Posterior cingulate gyrus (tissue), 11 donors: ENCODE data around the gene B4GALT5.

ENCODE experiments used
- DNase-seq, 10 donors: peaks; one replicate each; pipeline versions ENCODE4 v3.0.0 to v3.0.0-alpha.2; 2020 to 2021; ENCODE audit warnings: mixed read lengths in 3 of 10
- intact Hi-C: fragments of 100-400 bp; cut with DNase I; formaldehyde crosslinking; loops from one replicate; pipeline ENCODE4 v1.15.1; 2023

Gene B4GALT5

DNA sequence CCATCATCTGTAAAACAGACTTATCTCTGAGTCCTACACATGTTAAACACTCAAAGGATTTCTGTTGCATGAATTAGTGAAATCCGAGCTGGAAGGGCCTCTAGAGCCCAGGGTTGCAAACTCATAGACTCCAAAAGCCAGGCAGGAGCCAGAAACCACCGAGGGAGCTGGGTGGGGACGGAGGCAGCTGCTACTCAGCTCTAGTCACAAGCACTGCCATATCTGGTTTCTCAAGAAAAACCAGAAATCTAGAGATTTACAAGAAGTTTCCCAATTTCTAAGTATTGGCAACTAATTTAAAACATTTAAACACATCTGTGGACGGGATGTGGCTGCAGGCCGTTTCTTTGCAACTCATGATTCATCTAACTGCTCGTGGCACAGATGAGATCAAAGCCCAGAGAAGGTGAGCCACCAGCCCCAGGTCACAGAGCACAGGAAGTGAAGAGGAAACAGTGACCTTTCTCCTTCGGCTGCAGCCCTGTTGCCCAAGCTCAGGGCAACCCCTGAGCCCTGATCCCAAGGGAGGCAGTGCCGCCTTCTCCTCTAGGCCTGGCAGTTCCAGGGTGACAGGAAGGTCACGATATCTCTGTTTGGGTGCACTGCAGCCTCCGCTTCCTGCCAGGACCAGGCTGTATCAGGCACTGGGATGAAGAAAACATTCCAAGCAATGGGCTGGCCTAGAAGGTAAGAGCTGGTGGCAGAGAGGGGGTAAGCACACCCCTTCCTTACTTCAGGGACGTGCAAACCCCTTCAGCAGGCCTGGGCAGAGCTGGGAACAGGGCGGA lies 119.3 kb downstream of the B4GALT5 start:
- intact Hi-C loops, result no loop called here
- DNase-seq, result peak in 1 of 10 donors; percentile 46

DNA sequence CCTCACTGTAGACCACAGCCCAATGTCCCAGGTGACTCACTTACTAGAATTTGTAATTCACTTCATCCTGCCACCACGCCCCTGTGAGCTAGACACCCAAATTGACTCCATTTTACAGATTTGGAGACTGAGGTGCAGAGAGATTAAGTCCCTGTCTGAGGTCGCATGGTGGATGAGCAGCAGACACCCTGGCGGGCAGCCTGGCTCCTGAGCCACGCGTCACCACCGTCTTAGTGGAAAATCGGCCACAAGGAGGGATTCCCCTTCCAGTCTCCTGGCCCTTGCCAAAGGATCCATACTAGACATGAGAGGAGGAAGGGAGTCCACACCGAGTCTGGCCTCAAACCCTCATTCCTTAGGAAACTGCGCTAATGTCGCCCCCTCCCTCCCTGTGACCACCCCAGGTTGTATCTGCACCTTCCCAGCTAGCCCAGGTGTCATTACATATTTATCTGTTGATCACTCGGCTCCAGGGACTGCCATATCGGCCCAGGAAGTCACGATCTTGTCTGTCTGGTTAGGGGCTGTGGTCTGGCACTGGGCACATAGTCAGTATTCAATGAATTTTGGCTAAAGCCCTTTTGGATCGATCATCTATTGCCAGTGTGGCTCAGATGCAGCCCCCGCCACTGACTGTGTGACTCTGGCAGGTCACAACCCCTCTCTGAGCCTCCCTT lies 120.1 kb downstream of the B4GALT5 start:
- intact Hi-C loops, result no loop called here
- DNase-seq, result no peak

DNA sequence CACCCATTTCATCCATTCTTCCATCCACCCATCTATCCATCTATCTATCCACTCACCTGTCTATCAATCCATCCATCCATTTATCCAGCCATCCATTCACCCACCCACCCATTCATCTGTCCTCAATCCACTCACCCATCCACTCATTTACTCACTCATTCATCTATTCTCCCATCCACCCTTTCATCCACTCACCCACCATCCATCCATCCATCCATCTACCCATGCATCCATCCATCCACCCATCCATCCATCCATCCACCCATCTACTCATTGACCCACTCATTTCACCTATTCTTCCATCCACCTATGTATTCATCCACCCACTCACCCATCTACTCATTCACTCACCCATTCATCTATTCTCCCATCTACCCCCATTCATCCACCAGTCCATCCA lies 121.6 kb downstream of the B4GALT5 start:
- DNase-seq, result peak in 1 of 10 donors; percentile 4
- intact Hi-C loops, result no loop called here

DNA sequence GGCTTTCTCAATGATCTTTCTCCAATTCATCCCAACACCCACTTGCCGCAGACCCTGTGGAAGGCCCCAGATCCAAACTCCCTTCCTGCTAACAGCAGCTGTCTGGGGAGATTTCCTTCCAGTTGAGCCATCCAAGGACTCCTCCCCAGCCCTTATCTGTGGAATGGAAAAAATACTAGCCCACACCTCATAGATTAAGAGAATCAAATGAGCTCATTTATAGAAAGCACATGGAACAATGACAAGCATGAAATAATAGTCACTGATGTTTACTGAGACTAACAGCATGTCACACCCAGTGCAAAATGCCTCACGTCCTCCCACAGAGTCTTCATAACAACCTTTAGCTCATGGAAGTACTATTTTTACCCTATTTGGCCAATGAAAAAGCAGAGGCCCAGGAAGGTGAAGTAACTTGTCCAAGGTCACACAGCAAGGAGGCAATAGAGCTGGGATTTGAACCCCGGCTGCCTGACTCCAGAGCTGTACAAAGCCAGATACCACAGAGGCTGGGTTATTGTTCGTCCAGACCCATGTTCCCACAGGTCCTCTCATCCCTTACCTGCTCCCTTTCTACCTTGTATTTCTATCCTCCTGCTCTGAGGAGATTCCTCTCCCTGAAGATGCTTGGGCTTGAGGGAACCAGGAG lies 122.3 kb downstream of the B4GALT5 start:
- intact Hi-C loops, result no loop called here
- DNase-seq, result peak in 1 of 10 donors; percentile 12

DNA sequence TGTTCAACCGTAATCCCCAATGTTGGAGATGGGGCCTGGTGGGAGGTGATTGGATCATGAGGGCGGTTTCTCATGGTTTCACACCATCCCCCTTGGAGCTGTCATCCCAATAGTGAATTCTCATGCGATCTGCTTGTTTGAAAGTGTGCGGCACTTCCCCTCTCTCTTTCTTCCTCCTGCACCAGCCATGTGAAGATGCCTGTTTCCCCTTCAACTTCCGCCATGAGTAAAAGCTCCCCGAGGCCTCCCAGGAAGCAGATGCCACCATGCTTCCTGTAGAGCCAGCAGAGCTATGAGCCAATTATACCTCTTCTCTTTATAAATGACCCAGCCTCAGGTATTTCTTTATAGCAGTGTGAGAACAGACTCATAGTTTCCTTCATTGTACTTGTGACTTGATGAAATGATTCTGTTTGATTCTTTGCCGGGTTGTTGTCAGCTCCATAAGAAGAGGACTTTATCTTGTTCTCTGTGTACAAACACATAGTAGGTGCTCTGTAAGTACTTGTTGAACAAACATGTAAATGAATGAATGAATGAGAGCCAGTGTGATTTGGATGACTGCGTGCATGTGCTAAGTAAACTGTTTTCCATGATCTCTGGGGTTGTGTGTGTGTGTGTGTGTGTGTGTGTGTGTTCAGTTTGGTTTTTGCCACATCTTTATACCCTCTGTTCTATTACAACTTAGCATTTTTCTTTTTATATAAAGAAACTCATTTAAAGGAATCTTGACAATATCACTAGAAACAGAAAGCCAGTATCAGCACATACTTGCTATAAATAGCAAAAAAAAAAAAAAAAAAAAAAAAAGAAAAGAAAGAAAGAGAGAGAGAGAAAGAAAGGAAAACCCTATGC lies 123.3 kb downstream of the B4GALT5 start:
- intact Hi-C loops, result no loop called here
- no peak for DNase-seq

DNA sequence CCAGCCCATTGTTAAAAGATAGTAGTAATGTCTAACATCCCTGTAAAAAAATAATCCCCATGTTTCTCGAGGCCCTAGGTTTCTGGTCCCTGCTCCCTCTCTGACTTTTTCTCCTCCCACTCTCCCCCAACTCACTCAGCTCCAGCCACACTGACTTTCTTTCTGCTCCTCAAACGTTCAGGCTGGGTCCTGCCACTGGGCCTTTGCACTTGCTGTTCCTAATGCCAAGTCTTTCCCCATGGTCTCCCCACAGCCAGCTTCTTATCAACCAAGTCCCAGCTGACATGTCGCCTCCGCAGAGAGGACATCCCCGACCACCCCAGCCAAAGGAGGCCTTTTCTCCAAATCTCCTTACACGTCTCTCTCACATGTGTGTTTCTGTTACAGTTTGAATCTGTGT lies 123.9 kb downstream of the B4GALT5 start:
- no peak for DNase-seq
- intact Hi-C loops, result no loop called here

DNA sequence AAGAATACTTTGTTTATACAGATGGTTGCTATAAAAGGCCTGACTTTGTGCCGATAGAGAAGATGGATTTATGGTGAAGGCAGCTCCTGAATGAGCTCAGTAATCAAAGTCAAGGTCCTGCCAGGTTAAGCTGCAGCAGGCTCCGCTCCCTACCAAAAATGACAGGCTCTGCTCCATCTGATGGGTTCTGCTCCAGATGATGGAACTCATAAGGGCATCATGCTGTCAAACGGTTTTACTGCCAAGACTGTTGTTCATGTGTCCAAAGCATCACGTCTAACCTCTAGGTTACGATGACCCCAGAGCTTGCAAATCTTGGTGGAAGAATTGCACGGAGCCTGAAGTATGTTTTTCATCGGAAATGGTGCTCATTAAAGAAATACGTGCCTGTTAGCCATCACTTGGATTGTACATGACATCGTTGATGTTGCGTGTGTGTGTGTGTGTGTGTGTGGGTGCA lies 126.5 kb downstream of the B4GALT5 start:
- intact Hi-C loops, result no loop called here
- DNase-seq, result no peak

DNA sequence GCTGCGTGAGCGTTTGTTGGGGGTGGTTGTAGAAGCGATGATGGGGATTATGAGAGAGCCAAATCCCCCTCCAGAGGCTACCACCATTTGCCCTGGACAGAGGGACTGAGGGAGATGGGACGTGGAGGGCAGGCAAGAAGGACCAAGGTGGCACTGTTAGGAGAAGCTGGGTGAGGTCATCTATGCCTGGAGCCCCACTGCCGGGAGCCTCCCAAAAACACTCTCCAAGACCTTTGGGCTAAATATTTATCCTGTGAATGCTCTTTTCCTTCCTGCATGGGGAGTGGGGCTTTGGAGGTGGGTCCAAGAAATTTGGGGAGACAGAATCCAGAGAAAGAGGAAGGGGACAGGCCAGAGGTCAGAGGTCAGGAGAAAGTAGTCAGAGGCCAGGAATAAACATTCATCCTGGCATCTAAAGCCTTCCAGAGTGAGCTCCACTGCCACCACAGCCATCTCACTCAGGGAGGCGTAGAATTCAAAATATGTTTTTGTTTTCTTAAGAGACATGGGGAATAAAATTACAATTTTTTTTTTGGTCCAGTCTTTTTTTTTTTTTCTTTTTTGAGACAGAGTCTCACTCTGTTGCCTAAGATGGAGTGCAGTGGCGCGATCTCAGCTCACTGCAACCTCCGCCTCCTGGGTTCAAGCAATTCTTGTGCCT lies 128.0 kb downstream of the B4GALT5 start:
- intact Hi-C loops, result no loop called here
- no peak for DNase-seq

DNA sequence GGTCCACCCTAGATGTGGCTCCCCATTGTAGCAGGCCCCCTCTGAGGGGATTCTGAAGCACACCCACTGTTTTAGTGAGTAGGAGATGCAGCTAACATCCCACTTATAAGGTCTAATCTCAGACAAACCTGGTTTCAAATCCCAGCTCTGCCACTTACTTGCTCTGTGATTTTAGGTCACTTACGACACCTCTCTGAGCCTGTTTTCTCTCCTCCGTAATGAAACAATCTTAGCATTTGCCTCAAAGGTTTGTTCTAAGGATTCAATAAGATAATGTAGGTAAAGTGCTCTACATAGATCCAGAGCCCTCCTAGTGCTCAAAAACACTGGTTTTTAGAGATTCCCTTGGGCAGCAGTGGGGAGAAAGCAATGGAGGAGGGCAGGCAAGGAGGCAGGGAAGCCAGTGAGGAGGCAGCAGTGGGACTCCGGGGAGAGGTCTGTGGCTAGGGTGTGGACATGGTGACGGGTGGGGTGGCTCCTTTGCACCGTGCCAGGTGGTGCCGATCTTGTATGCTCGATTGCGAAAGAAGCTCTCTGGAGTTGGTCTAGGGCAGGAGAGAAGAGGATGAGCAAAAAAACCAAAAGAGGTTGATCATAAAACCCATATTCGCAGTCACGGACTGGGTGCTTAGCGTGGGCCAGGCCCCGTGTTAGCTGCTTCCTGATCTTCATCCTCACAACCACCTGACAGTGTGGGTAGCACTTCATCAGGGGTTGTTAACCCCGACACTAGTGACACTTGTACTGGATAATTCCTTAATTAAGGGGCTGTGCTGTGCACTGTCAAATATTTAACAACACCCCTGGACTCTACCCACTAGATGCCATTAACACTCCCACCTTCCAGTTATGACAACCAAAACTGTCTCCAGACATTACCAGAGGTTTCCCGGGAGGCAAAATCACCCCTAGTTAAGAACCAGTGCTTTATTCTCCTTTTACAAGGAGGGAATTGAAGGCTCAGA lies 129.0 kb downstream of the B4GALT5 start:
- intact Hi-C loops, result no loop called here
- no peak for DNase-seq

DNA sequence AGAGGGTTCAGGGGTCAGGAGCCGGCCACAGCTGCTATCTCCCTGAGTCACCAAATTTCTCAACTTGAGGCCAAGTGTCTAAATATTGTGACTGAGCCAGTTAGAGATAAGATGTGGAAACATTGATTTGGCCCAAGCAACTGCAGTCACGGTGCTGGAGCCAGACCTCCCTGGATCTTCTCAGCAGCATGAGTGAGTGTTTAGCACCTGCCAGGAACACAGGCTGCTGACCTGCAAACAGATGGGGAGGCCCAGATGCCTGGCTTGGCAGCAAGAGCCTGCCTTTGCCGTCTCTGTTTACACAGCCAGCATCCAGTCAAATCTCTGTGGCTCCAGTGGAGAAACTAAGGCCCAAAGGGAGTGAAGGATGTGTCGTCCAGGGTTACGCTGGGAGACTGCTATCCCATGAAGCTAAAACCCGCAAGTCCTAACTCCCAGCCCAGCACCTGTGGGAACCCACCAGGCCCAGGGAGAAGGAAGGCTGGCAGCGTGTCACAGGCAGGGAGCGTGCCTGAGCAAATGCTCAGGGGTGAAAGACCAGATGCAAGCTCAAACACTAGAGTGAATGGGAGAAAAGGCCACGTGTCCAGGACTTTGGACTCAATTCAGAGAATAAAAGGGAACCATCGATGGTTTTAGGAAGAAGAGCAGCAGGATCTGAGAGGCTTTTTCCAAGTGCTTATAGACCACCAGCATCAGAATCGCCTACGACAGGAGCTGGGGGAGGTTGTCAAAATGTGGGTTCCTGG lies 129.8 kb downstream of the B4GALT5 start:
- intact Hi-C loops, result no loop called here
- DNase-seq, result peak in 6 of 10 donors; percentile 37 to 92 (median 52)

DNA sequence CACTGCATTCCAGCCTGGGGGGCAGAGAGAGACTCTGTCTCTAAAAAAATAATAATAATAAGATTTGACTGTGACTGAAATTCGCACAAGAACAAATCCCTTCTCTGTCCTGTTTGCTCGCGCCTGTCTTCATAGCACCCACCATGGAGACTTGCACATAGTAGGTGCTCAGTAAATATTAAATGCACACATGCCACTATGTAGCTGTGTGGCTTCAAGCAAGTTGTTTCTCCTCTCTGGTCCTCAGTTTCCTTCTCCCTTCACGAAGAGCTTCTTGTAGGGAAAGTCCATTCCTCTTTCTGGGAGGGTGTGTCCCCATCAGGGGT lies 130.4 kb downstream of the B4GALT5 start:
- no peak for DNase-seq
- intact Hi-C loops, result no loop called here
